GM10248 (cell line): ENCODE measurements around the gene CPNE5.

ENCODE experiments used
- CTCF ChIA-PET: fragments of 300-600 bp; sonication (Branson Sonifier 250); formaldehyde crosslinking; extraction: SDS; loops from one replicate; lab custom pipeline; 2021; ENCODE audit warnings: antibody characterized with exemption; lab: Yijun Ruan, JAX
- POLR2A ChIA-PET: fragments of 350-650 bp; sonication (Branson Sonifier 250); formaldehyde crosslinking; extraction: SDS; loops from one replicate; lab custom pipeline; 2020; ENCODE audit warnings: antibody characterized with exemption; lab: Yijun Ruan, JAX
- DNase-seq: peaks from one replicate; pipeline ENCODE4 v3.0.0; 2012; ENCODE audit errors: extremely low spot score
- TF ChIP-seq, protein P1 (sequence below): IDR thresholded peaks from 2 replicates; pipeline ENCODE4 v1.5.1; 2012; ENCODE audit warnings: mild to moderate bottlenecking, low read depth; ENCODE audit errors: extremely low read depth, missing control alignments, control extremely low read depth

Gene CPNE5

DNA sequence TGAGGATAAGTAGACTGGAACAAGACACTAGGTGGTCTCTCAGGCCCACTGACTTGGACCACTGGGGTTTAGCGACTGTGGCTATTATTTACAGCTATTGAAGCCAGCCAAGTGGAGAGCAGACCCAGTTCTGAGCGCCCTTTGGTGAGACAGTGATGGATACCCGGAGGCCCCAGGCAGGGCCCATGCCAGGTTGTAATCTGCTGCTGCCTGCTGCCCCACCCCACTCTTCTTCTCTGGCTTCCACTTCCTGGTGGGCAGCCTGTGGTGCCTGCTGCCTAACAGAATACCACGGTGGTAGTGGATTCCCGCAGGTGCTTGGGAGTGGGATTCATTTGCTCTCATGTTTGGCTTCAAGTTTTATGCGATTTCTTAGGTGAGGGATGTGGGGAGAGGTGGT lies 141.0 kb downstream of the CPNE5 start:
- POLR2A ChIA-PET: interaction anchor here (0.6 kb wide), 1 partner anchor 685 kb away, joined by 3 read pairs; no protein-coding TSS in a partner anchor
- no peak for DNase-seq
- TF ChIP-seq, protein P1, sequence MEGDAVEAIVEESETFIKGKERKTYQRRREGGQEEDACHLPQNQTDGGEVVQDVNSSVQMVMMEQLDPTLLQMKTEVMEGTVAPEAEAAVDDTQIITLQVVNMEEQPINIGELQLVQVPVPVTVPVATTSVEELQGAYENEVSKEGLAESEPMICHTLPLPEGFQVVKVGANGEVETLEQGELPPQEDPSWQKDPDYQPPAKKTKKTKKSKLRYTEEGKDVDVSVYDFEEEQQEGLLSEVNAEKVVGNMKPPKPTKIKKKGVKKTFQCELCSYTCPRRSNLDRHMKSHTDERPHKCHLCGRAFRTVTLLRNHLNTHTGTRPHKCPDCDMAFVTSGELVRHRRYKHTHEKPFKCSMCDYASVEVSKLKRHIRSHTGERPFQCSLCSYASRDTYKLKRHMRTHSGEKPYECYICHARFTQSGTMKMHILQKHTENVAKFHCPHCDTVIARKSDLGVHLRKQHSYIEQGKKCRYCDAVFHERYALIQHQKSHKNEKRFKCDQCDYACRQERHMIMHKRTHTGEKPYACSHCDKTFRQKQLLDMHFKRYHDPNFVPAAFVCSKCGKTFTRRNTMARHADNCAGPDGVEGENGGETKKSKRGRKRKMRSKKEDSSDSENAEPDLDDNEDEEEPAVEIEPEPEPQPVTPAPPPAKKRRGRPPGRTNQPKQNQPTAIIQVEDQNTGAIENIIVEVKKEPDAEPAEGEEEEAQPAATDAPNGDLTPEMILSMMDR: no peak
- CTCF ChIA-PET: interaction anchor here (0.9 to 1.2 kb wide), 3 partner anchors 28 to 83 kb away, joined by 3 to 5 read pairs (median 5); no protein-coding TSS in a partner anchor

DNA sequence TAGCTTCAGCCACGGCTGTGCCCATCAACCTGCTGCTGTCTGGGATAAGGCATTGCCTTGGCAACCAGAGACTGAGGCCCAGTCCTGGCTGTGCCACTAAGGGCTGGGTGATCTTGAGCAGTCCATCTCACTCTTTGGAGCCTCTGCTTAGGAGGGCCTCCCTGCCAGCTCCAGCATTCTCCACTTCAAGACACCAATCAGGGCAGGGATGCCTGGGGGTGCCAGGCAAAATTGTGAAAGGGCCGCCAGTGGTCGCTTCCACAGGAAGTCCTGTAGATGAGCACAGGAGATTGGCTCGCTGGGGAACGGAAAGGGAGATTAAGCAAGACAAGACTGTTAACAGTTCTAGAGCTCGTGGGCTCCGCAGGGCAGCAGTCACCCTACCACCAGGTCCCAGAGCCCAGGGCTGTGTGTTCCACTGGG lies 141.8 kb downstream of the CPNE5 start, which contains the start of gene RAB44:
TSS of gene RAB44 (plus strand) at position 346 of the 423 bp plus-strand sequence. CDS start 6,410 bp downstream, outside the sequence.
- POLR2A ChIA-PET: interaction anchor here (0.6 kb wide), 1 partner anchor 91 kb away, joined by 3 read pairs; no protein-coding TSS in a partner anchor
- TF ChIP-seq, protein P1: no peak
- CTCF ChIA-PET: interaction anchor here (0.9 to 1.2 kb wide), 3 partner anchors 27 to 82 kb away, joined by 3 to 5 read pairs (median 5); no protein-coding TSS in a partner anchor
- DNase-seq: no peak

DNA sequence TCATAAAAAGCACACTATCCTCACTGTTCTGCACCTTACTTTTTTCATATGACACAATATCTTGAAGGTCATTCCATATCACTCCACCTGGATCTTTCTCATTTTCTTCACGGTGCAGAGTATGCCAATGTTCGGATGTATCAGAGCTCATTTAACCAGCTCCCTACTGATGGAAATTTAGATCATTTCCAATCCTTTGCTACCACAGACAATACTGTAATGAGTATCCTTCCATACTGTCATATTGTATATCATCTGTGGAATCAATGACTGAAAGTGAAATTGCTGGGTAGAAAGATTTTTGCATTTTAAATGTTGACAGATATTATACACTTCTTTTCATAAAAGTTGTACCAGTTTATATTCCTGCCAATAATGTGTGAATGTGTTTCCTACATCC lies 143.8 kb downstream of the CPNE5 start:
- DNase-seq: no peak
- POLR2A ChIA-PET: no interaction called here
- TF ChIP-seq, protein P1: no peak
- CTCF ChIA-PET: interaction anchor here (1.9 kb wide), 1 partner anchor 63 kb away, joined by 5 read pairs; no protein-coding TSS in a partner anchor

DNA sequence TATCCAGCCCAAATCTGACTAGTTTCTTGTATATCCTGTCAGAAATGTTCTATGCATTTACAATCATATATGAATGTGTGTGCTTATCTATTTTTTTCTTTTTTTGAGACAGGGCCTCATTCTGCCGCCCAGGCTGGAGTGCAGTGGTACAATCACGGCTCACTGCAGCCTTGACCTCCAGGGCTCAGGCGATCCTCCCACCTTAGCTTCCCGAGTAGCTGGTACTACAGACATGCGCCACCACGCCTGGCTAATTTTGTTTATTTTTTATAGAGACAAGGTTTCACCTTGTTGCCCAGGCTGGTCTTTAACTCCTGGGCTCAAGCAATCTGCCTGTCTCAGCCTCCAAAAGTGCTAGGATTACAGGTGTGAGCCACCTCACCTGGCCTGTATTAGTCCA lies 144.6 kb downstream of the CPNE5 start:
- TF ChIP-seq, protein P1: no peak
- DNase-seq: no peak
- CTCF ChIA-PET: interaction anchor here (1.9 kb wide), 1 partner anchor 64 kb away, joined by 5 read pairs; no protein-coding TSS in a partner anchor
- POLR2A ChIA-PET: no interaction called here

DNA sequence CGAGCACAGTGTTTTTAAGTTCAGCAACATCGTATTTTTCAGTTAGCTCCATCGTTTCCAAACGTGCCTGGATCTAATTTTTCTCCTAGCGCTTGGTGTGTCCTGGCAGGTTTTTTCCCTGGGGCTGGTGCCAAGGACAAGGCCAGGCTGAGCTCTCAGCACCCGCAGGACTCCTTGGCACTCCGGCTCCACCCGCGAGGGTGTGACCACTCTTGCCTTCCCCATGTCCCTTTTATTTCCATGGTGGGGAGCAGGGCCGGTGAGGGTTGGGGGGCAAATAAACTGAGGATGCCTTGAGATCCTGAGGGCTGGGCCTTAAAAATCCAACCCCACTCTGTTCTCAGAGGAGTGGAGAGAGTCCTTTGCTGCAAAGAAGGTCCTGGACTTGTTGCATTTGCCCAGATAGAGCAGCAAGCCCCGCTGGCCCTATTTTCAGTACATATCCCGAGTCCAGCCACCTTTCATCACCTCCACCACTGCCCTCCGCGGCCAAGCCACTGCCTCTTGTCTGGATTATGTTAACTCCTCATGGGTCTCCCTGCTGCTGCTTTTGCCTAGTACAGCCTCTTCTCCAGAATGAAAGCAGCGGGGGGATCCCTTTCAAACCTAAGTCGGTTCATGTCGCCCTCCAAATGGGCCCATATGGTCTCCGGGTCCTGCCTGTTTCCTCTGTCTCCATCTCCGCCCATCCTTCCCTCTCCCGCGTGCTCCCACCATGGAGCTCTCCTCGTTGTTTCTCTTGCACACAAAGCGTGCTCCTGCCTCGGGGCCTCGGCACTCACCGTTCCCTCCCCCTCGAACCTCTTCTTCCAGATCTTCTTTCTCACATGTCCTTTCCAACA lies 146.2 kb downstream of the CPNE5 start:
- ChIA-PET POLR2A (interaction anchor here (1.0 to 1.3 kb wide), 3 partner anchors 10 to 15 kb away, joined by 3 to 5 read pairs (median 4); partner anchors contain the start of gene CDKN1A), CTCF (interaction anchor here (0.9 to 4.3 kb wide), 10 partner anchors 11 to 83 kb away, joined by 3 to 14 read pairs (median 4); no protein-coding TSS in a partner anchor)
- TF ChIP-seq, protein P1: no peak
- no peak for DNase-seq

DNA sequence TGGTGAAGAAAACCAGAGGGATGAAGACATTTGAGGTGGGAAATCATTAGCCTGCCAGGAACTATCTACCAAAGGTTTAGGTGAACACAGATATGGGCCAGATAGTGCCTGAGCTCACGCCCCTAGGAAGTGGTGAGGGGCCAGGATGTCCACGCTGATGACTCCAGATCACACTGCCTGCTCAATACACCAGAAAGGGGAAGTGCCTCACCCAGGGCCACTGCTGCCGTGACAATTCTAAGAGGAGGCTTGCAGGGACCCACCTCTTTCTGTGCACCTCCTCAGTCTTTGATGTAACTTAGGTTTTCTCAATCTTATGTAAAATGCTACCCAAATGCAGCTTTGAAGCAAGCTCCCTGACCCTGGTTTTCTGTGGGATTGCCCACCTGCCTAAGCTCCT lies 147.0 kb downstream of the CPNE5 start:
- ChIA-PET POLR2A (interaction anchor here (1.0 to 1.3 kb wide), 2 partner anchors 10 to 14 kb away, joined by 3 to 5 read pairs; partner anchors contain the start of gene CDKN1A), CTCF (interaction anchor here (0.9 to 4.3 kb wide), 7 partner anchors 10 to 77 kb away, joined by 4 to 14 read pairs (median 5); no protein-coding TSS in a partner anchor)
- TF ChIP-seq, protein P1: no peak
- DNase-seq: peak; percentile 79
